ENCODE results near the gene SF3B1.
"Not testable (repeated sequence)": the region's sequence is repeated elsewhere in the genome, so short reads cannot be mapped to it uniquely, and the experiment has no call there.

Gene SF3B1

DNA sequence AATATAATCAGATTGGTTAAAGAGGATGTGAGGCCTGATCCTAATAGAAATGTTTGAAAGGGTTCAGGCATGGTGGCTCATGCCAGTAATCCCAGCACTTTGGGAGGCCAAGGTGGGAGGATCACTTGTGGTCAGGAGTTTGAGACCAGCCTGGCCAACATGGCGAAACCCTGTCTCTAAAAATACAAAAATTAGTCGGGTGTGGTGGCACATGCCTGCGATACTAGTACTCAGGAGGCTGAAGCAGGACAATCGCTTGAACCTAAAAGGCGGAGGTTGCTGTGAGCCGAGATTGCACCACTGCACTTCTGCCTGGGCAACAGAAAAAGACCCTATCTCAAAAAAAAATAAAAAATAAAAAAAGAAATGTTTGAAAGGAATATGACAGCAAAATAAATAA, 2.3 kb downstream of the SF3B1 start:
- DNase-seq, result not testable (repeated sequence)

DNA sequence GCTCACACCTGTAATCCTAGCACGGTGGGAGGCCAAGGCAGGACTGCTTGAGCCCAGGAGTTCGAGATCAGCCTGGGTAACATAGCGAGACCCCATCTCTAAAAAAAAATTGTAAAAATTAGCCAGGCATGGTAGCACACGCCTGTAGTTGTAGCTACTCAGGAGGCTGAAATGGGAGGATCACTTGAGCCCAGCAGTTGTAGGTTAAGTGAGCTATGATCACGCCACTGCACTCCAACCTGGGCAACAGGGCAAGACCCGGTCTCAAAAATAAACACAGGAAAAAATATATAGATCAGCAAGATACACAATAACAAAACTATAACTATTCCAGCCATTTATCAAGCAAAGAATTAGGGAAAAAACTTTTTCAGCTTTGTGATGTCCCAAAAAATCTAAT, 3.0 kb downstream of the SF3B1 start:
- DNase-seq, result no peak

DNA sequence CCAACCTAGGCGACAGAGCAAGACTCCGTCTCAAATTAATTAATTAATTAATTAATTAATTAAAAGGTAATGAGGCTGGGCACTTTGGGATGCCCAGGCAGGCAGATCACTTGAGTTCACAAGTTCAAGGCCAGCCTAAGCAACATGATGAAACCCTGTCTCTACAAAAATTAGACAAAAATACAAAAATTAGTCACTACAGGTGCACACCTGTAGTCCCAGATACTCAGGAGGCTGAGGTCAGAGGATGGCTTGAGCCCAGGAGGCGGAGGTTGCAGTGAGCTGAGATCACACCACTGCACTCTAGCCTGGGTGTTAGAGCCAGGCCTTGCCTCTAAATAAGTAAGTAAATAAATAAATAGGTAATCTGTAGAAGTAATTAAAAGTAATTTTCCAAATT, 6.8 kb downstream of the SF3B1 start:
- no peak for DNase-seq

DNA sequence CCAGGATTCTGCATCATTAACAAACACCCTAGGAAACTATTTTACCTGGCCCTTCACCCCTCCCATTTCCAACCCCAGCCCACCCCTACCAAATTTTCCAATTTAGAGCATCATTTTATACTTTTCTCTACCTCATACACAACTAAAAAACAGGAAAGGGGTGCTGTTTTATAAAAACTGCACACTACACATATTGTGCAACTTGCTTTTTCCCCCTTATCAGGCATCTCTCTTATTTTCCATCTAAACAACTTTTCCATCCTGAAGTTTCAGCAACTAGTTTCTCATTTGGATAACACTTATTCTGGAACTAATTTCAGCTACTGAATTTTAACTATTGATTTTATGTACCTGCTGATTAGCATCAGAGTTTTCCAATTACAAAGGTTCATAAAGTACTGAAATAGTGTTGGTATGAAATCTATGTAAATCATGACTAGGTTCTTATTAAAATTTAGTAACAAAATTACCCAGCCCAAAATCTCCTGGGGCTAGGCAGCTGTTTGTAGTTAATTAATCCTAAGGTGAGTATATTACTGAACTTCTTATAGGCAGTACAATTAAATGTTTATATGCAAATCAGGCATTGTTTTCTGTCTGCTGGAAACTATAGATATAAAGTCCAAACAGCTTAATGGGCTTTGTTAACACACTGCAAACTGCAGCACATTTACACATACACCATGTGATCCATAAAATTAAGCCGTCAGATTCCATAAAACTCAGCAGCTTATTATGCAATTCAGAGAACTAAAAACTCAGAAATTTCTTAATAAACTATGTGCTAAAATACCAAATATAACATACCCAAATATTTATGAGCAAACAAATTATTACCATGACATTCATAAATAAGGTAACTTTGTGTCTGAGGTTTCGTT, 7.9 kb downstream of the SF3B1 start:
- DNase-seq, result no peak

DNA sequence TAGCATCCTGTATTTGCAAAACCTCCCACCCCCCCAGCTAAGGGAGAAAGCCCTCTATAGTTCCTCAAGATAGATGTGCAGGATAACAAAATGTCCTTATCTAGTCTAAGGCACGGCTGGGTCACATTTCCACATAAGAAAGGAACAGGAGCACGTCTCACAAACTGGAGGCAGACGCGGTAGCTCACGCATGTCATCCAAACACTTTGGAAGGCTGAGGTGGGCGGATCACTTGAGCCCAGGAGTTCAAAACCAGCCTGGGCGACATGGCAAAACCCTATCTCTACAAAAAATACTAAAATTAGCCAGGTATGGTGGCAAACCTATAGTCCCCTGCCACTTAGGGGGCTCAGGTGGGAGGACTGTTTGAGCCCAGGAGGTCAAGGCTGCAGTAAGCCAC, 9.3 kb downstream of the SF3B1 start:
- no peak for DNase-seq

GRCh38 chr2:197423307-197423706, 11.5 kb downstream of the SF3B1 start:
- DNase-seq, result no peak

DNA sequence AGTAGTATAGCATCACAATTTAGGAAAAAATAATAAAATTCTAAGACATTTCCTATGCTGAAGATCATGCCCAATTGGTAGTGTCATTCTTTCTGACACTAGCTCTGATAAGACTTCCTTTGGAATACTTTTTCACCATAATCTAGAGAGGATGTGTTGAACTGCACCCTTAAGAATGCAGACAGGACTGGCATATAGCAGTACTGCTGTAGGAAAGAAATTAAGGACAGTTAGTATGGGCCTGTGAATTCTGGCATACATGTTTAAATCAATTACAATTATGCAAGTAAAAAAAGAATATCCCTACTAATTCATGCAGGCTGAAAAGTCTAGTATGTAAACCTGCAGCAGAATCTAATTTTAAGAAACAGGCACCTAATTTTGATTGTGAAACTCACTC, 15.4 kb downstream of the SF3B1 start:
- no peak for DNase-seq

DNA sequence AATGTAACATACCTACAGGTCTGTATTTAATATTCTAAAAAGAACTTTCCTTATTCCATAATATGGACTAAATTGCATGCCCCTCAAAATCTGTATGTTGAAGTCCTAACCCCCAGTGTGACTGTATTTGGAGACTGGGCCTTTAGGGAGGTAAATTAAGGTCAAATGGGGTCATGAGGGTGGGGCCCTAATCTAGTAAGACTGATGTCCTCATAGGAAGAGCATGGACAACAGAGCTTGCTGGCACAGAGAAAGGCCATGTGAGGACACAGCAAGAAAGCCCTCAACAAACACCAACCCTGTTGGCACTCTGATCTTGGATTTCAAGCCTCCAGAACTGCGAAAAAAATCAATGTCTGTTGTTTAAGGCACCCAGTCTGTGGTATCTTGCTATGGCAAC, 18.6 kb downstream of the SF3B1 start:
- DNase-seq, result no peak

- no peak for DNase-seq
Measured at GRCh38 chr2:197414515-197414914, 20.3 kb downstream of the SF3B1 start.

- DNase-seq, result no peak
Measured at GRCh38 chr2:197414039-197414438, 20.8 kb downstream of the SF3B1 start.

GRCh38 chr2:197405582-197405981, 29.2 kb downstream of the SF3B1 start:
- DNase-seq, result no peak

DNA sequence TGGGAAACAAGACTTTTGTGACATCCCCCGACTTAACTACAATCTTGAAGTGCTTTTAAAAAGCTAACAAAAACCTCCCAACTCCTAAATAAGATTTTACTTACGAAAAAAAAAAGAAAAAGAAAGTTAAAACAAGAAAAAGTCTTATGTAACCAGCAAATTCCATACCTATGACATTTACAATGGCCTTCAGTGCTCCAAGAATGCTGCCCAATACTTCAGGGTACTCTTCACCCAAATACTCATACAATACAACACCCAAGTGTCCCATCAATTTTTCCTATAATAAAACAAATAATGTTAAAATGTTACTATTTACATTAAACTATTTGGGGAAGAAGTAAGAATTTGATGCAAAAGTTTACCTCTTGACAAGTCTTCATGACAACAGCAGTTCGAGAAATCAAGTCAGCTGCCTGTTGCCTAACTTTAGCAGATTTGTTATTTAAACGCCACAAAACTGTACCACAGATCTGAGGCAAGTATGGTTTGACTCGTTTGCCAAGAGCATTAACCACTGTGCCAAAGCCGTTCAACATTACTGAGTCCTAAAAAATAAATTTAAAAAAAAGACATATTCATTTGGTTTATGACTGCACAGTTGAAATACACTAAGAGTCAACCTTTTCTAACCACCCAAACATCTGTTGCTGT, 34.8 kb downstream of the SF3B1 start:
- DNase-seq, result no peak

DNA sequence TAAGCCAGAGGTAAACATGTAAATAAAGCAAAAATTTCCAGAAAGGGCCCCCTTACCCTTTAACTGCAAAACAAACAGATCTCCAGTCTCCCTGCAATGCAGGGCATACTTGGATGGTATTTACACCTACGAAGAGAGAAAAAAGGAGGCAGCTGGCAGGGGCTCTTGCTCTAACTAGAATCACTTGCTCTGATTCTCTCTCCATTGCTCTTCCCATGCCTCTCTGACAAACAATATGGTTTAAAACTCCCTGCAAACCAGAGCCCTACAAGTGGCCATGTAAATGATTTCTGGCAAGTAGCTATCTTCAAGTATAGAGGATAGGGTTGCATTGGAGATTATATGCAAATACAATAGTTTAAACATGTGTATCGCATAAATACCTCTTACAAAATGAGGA, 35.9 kb downstream of the SF3B1 start:
- no peak for DNase-seq

- DNase-seq, result no peak
Measured at GRCh38 chr2:197391220-197391717, 43.6 kb downstream of the SF3B1 start.

DNA sequence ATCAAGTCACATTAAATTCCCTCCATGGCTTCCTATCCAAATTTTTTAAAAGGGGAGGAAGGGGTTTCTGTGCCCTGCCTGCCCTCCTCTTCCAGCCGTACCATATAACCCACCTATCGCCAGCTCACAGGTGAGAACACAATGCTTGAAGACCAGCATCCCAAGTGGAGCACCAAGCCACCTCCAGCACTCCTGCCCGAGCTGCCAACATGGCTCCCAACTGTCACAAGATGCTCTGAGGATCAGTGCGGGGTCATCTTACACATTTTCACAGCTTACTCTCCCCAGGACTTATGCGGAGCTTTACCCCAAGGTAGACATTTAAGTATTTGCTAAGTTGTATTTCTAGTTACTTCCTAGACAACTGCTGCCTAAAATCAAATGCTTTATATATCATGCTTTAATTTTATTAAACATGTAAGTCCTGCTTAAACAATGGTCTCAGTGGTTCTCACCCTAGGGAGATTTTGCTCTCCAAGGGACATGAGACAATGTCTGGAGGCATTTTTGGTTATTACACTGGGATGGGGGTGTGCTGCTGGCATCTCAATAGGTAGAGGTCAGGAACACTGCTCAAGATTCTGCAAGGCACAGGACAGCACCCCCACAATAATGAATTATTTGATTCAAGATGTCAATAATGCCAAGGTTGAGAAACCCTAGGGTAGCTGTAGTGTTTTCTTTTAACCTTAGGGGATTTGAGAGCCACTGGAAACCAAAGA, 45.8 kb downstream of the SF3B1 start:
- DNase-seq, result no peak

DNA sequence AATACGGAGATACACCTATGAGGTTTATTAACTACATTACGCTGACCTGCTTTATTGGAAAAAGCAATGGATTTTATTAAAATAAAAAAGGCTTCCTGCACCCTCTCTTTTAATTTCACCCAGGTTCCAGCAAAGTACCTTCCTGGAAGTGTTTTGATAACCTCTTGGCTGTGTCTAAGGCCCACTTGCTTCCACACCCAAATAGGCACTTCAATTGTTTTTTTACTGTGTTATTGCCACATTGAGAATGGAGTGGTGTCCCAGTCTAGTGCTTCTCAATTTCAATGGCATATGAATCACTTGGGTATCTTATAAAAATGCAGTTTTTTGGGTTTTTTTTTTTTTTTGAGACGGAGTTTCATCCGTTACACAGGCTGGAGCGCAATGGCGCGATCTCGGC, 47.6 kb downstream of the SF3B1 start:
- DNase-seq, result no peak

- no peak for DNase-seq
Measured at GRCh38 chr2:197386242-197386641, 48.6 kb downstream of the SF3B1 start.

DNA sequence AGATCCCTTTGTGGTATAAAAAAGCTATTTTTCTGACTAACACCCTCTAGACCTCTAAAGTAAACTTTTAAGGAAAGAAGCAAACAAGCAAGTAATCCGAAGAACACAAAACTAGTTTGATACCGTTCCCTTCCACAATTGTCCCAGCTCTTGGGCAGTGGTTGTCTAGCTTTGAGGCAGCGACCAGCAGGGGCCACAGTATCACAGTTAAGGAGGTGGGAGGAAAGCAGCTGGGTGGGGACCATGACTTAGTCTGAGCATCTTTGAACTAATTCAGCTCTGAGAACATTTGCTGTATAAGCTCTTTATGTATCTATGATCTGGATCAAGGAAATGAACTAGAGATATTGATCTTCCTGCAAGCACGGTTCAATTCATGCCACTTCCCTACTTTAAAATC, 51.0 kb downstream of the SF3B1 start:
- no peak for DNase-seq

DNA sequence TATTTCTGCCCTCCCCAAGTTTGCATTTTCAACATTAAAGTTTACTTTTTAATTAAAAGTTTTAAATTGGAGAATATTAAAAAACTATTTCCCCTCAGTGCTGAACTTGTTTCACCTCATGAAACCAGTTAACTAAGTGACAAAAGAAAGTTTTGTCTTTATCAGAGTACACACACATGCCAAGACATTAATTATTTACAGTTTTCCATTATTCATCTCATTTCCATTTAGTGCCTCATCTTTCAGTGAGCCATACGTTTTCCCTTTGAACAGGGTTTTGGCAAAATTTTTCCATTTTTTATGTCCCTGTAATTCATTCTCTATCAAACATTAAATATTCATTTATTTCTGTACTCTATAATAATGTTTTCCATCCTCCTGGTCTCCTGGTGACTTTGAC, 53.2 kb downstream of the SF3B1 start:
- no peak for DNase-seq

DNA sequence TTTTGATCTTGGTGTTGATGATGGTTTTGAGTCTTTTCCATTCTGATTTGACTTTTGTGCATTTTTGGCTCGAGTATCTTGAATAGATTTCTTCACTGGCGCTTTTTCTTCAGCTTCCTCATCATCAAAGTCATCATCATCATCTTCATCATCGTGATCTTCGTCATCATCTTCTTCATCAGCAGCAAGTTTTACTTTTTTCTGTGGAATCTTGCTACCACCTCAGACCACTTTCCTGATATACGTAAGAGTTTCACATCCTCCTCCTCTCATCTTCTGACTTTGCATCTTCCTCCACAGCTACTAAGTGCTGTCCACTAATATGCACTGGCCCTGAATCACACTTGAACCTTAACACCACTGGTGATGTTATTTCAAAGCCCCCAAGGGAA, 54.9 kb downstream of the SF3B1 start:
- DNase-seq, result not testable (repeated sequence)

GRCh38 chr2:197379308-197379917, 55.4 kb downstream of the SF3B1 start:
- DNase-seq, result not testable (repeated sequence)

DNA sequence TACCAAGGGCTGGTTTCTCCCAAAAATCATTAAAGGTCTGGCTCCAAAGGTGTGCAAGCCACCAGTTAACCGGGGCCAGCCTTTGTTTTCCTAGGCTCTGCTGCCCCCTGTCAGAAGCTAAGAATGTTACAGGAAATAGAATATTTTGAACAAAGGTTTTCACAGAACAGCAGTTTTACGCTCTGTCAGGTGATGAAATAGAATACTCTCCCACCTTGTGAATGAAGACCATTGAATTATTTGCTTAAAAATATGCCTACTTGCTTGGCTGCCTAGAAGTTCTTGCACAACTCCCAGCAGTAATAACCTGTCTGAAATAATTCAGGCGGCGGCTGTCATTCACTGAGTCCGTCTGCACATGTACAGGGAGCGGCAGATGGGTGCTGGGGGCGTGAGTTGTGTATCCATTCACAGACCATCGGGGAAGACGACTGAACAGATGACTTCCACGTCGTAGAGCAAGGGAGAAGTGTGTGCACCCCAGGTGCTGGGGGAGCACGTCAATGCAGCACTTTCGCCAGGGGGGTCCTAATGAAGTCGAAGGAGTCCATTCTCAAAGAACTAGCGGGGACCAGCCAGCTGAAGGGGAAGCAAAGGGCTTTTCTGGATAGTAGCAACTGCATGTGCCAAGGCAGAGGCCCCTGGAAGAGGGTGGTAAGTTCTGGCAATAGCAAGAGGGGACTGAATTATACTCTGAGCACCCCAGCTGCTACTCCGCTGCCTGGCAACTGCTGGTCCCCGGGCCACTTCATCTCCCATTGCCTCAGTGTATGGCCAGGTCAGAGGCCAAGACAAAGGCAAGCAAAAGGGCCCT, 56.1 kb downstream of the SF3B1 start:
- DNase-seq, result peak; percentile 35

Measured in stimulated activated naive CD4-positive, alpha-beta T cell treated with Interleukin-2 at 50 U/mL for 16 hours (primary cell).